ENCODE results near the gene AK4. TPM values are rescaled to one million over a fixed set of nuclear protein-coding genes. Genes with fewer than 3 reads are reported as not detected.

The AK4 gene
- total RNA-seq, 1 experiment from 2014 or later, result 131 TPM

DNA sequence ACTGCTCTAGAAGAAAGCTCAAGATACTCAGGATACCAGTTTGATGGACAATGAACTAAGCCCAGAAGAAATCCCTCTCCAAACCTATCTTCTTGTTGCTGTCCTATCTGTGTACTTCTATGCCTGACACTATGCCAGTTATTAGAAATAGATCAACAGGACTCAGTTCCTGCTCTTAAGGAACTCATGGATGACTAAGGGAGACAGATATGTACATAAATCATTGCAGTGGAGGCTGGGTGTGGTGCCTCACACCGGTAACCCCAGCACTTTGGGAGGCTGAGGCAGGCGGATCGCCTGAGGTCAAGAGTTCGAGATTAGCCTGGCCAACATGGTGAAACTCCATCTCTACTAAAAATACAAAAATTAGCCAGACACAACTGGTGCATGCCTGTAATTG lies 42.4 kb upstream of the AK4 start:
- DNase-seq, result no peak
- no peaks in the 10 kb centered on the region for H3K36me3 Mint-ChIP-seq (ENCODE audit: insufficient read depth, unreplicated experiment)
- no peaks in the 10 kb centered on the region for H3K27me3 Mint-ChIP-seq (ENCODE audit: insufficient read depth, unreplicated experiment)
- TF ChIP-seq, protein P1, sequence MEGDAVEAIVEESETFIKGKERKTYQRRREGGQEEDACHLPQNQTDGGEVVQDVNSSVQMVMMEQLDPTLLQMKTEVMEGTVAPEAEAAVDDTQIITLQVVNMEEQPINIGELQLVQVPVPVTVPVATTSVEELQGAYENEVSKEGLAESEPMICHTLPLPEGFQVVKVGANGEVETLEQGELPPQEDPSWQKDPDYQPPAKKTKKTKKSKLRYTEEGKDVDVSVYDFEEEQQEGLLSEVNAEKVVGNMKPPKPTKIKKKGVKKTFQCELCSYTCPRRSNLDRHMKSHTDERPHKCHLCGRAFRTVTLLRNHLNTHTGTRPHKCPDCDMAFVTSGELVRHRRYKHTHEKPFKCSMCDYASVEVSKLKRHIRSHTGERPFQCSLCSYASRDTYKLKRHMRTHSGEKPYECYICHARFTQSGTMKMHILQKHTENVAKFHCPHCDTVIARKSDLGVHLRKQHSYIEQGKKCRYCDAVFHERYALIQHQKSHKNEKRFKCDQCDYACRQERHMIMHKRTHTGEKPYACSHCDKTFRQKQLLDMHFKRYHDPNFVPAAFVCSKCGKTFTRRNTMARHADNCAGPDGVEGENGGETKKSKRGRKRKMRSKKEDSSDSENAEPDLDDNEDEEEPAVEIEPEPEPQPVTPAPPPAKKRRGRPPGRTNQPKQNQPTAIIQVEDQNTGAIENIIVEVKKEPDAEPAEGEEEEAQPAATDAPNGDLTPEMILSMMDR (IDR thresholded peaks at IDR 0.05; ENCODE audit: insufficient read depth in 1 of 2, low read depth in 1 of 2, low read length in 1 of 2, severe bottlenecking in 1 of 2, unreplicated experiment in 1 of 2), result no peak
- no peak overlapping the region for H3K4me3 Mint-ChIP-seq (ENCODE audit: unreplicated experiment)
- POLR2A ChIA-PET, result no interaction called here
- no peaks in the 10 kb centered on the region for H3K4me1 Mint-ChIP-seq (ENCODE audit: low read depth, unreplicated experiment)
- Histone ChIP-seq H3K4me3 (ENCODE audit: low read depth, low read length) (no peak overlapping the region), H3K4me1 (no peaks in the 10 kb centered on the region; the same call in 1 of the 2 replicates), H3K36me3 (ENCODE audit: control insufficient read depth, insufficient read depth, low read length) (no peaks in the 10 kb centered on the region), H3K27me3 (replicated peaks; ENCODE audit: control insufficient read depth, insufficient read depth, low read length) (no peaks in the 10 kb centered on the region), H3K9me3 (no peaks in the 10 kb centered on the region)
- CTCF ChIA-PET, result no interaction called here
- no peak overlapping the region for H3K27ac Mint-ChIP-seq (ENCODE audit: unreplicated experiment)
- intact Hi-C loops (cut with micrococcal nuclease; ENCODE audit: unreplicated experiment), result no loop called here
- no peaks in the 10 kb centered on the region for H3K9me3 Mint-ChIP-seq (ENCODE audit: unreplicated experiment)
- no TSS peak for BruUV-seq (replicated peaks)

DNA sequence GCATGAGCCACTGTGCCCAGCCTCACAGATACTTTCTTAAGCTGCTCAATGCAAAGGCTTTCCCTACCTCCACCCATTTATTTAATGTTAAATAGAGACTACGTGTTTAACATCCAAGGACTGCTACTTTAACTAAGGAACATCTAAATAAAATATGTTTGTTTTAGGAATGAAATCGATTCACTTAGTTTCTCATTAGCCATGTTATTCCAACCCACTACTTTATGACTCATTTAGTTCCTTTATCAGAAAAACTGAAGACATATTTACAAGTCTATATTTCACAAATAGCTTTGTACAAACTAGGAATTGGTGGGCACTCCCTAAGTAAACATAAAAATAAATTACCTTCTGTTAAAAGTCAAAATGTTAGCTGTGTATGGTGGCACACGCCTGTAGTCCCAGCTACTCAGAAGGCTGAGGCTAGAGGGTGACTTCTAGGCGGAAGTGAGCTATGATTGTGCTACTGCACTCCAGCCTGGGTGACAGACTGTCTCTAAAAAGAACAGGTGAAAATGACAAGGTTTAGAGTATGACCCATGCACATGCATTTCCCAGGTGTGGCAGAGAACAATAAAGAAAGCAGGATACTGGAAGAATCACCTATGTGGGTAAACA lies 39.9 kb upstream of the AK4 start:
- ChIA-PET CTCF (no interaction called here), POLR2A (no interaction called here)
- Mint-ChIP-seq H3K4me3 (ENCODE audit: unreplicated experiment) (no peak overlapping the region), H3K27me3 (ENCODE audit: insufficient read depth, unreplicated experiment) (no peaks in the 10 kb centered on the region), H3K27ac (ENCODE audit: unreplicated experiment) (no peak overlapping the region), H3K36me3 (ENCODE audit: insufficient read depth, unreplicated experiment) (no peaks in the 10 kb centered on the region), H3K4me1 (ENCODE audit: low read depth, unreplicated experiment) (no peaks in the 10 kb centered on the region), H3K9me3 (ENCODE audit: unreplicated experiment) (peaks cover 6% of the 10 kb centered on the region)
- Histone ChIP-seq H3K36me3 (ENCODE audit: control insufficient read depth, insufficient read depth, low read length) (no peaks in the 10 kb centered on the region), H3K27me3 (replicated peaks; ENCODE audit: control insufficient read depth, insufficient read depth, low read length) (no peaks in the 10 kb centered on the region), H3K4me3 (ENCODE audit: low read depth, low read length) (no peak overlapping the region), H3K4me1 (no peaks in the 10 kb centered on the region), H3K9me3 (no peaks in the 10 kb centered on the region)
- intact Hi-C loops (cut with micrococcal nuclease; ENCODE audit: unreplicated experiment), result no loop called here
- BruUV-seq (replicated peaks), result no TSS peak
- no peak for DNase-seq
- TF ChIP-seq, protein P1 (IDR thresholded peaks at IDR 0.05; ENCODE audit: insufficient read depth in 1 of 2, low read depth in 1 of 2, low read length in 1 of 2, severe bottlenecking in 1 of 2, unreplicated experiment in 1 of 2), result no peak

DNA sequence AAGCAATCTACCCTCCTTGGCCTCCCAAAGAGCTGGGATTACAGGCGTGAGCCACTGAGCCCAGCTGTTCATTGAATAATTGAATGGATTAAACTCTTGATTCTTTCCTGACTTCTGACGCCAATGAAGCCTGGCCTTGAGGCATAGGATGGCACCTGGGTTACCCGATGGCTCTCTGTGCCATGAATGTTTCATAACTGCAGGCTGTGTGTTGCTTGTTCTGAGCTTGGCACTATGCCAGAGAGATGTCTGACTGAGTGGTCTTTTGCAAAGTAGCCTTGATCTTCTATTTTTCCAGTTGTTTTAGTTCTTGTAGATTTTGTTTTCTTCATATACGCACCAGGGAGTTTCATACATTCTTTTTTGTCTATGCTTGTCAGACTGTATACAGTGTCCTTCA lies 38.5 kb upstream of the AK4 start:
- no peak overlapping the region for H3K4me3 ChIP-seq (ENCODE audit: low read depth, low read length)
- Mint-ChIP-seq H3K4me3 (ENCODE audit: unreplicated experiment) (no peak overlapping the region), H3K27ac (ENCODE audit: unreplicated experiment) (no peak overlapping the region), H3K36me3 (ENCODE audit: insufficient read depth, unreplicated experiment) (no peaks in the 10 kb centered on the region), H3K27me3 (ENCODE audit: insufficient read depth, unreplicated experiment) (no peaks in the 10 kb centered on the region), H3K9me3 (ENCODE audit: unreplicated experiment) (peaks cover 6% of the 10 kb centered on the region), H3K4me1 (ENCODE audit: low read depth, unreplicated experiment) (no peaks in the 10 kb centered on the region)
- ChIA-PET CTCF (no interaction called here), POLR2A (no interaction called here)
- H3K27me3 ChIP-seq (replicated peaks; ENCODE audit: control insufficient read depth, insufficient read depth, low read length), result no peaks in the 10 kb centered on the region
- H3K4me1 ChIP-seq, result no peaks in the 10 kb centered on the region
- intact Hi-C loops (cut with micrococcal nuclease; ENCODE audit: unreplicated experiment), result no loop called here
- TF ChIP-seq, protein P1 (IDR thresholded peaks at IDR 0.05; ENCODE audit: insufficient read depth in 1 of 2, low read depth in 1 of 2, low read length in 1 of 2, severe bottlenecking in 1 of 2, unreplicated experiment in 1 of 2), result no peak
- BruUV-seq (replicated peaks), result no TSS peak
- no peaks in the 10 kb centered on the region for H3K9me3 ChIP-seq
- no peaks in the 10 kb centered on the region for H3K36me3 ChIP-seq (ENCODE audit: control insufficient read depth, insufficient read depth, low read length)
- DNase-seq, result no peak
